Ectodermal cell (in vitro differentiated cells): ENCODE measurements around the gene CLMP.
"Not testable (repeated sequence)": the region's sequence is repeated elsewhere in the genome, so short reads cannot be mapped to it uniquely, and the experiment has no call there.

Experiments used
- H3K27ac ChIP-seq: 2 replicates; pipeline ENCODE4 v1.7.0; 2013; ENCODE audit warnings: mild to moderate bottlenecking, low read depth, low read length; ENCODE audit not compliant: insufficient read depth, poor library complexity, severe bottlenecking
- H3K27me3 ChIP-seq: 2 replicates; pipeline ENCODE4 v1.7.0; 2013; ENCODE audit warnings: mild to moderate bottlenecking, low read length; ENCODE audit not compliant: insufficient read depth, control insufficient read depth, poor library complexity, severe bottlenecking
- H3K36me3 ChIP-seq: one replicate; pipeline ENCODE4 v1.7.0; 2013; ENCODE audit warnings: low read length; ENCODE audit not compliant: control insufficient read depth, insufficient read depth
- H3K4me1 ChIP-seq: one replicate; pipeline ENCODE4 v1.7.0; 2013; ENCODE audit warnings: low read length; ENCODE audit not compliant: control insufficient read depth, insufficient read depth
- H3K4me3 ChIP-seq: 2 replicates; pipeline ENCODE4 v1.7.0; 2013; ENCODE audit warnings: low read depth, low read length, control low read depth; ENCODE audit not compliant: insufficient read depth
- H3K9me3 ChIP-seq: 2 replicates; pipeline ENCODE4 v1.7.0; 2013; ENCODE audit warnings: mild to moderate bottlenecking, low read length, moderate library complexity; ENCODE audit not compliant: control insufficient read depth
- whole genome bisulfite sequencing, 2 experiments: methylation state at CpG; one replicate each; pipeline ENCODE4 v1.1.7; 2013; ENCODE audit warnings: missing lambda C conversion rate in 2 of 2; 5-methylcytosine and 5-hydroxymethylcytosine counted together

The CLMP gene

GRCh38 chr11:123061403-123062157, 133.5 kb downstream of the CLMP start, which contains the start of gene HSPA8:
Gene HSPA8 (minus strand): TSS chr11:123062136. CDS start chr11:123061324, 812 bp downstream.
- H3K36me3 ChIP-seq: peaks cover 42% of the 10 kb centered on the region

GRCh38 chr11:123060277-123061000, 134.6 kb downstream of the CLMP start:
- H3K27me3 ChIP-seq: no peaks in the 10 kb centered on the region
- peak overlapping the region; percentile 99 for H3K4me3 ChIP-seq
- peaks cover 29% of the 10 kb centered on the region for H3K4me1 ChIP-seq
- no peaks in the 10 kb centered on the region for H3K9me3 ChIP-seq
- no peak overlapping the region for H3K27ac ChIP-seq
- peaks cover 43% of the 10 kb centered on the region for H3K36me3 ChIP-seq
- 16 to 20% methylated on average over 8 of the region's 8 CpGs for WGBS, 2 experiments

More at GRCh38 chr11:123061403-123062157, 133.5 kb downstream of the CLMP start, which contains the start of gene HSPA8:
- WGBS, 2 experiments: 0% methylated on average over 45 of the region's 45 CpGs
- Histone ChIP-seq H3K4me3 (peak within 1 kb of the TSS; percentile 99), H3K9me3 (no peaks in the 10 kb centered on the region), H3K27ac (peak within 1 kb of the TSS; percentile 100), H3K4me1 (peaks cover 29% of the 10 kb centered on the region), H3K27me3 (no peaks in the 10 kb centered on the region)

GRCh38 chr11:123059041-123059920, 135.8 kb downstream of the CLMP start:
- not testable (repeated sequence) for H3K9me3 ChIP-seq, H3K27ac ChIP-seq, H3K27me3 ChIP-seq
- Histone ChIP-seq H3K36me3 (peaks cover 48% of the 10 kb centered on the region), H3K4me3 (peak overlapping the region; percentile 99), H3K4me1 (peaks cover 26% of the 10 kb centered on the region)
- 82 to 86% methylated on average over 18 of the region's 18 CpGs for WGBS, 2 experiments

GRCh38 chr11:123057661-123058305, 137.3 kb downstream of the CLMP start:
- WGBS, 2 experiments: 94 to 96% methylated on average over 5 of the region's 5 CpGs
- Histone ChIP-seq H3K9me3 (no peaks in the 10 kb centered on the region), H3K27ac (no peak overlapping the region), H3K36me3 (peaks cover 48% of the 10 kb centered on the region), H3K4me3 (no peak overlapping the region), H3K27me3 (no peaks in the 10 kb centered on the region), H3K4me1 (peaks cover 22% of the 10 kb centered on the region)

- WGBS, 2 experiments: 88 to 94% methylated on average over 3 of the region's 3 CpGs
These were observed 138.1 kb downstream of the CLMP start for GRCh38 chr11:123056835-123057491.

GRCh38 chr11:123055191-123055901, 139.7 kb downstream of the CLMP start:
- WGBS, 2 experiments: 89 to 92% methylated on average over 5 to 6 of the region's 6 CpGs

More at GRCh38 chr11:123056835-123057491, 138.1 kb downstream of the CLMP start:
- no peak overlapping the region for H3K4me3 ChIP-seq
- H3K4me1 ChIP-seq: peaks cover 22% of the 10 kb centered on the region
- no peaks in the 10 kb centered on the region for H3K9me3 ChIP-seq
- no peaks in the 10 kb centered on the region for H3K27me3 ChIP-seq
- H3K27ac ChIP-seq: no peak overlapping the region
- H3K36me3 ChIP-seq: peaks cover 48% of the 10 kb centered on the region

GRCh38 chr11:123054301-123055065, 140.6 kb downstream of the CLMP start:
- no peak overlapping the region for H3K27ac ChIP-seq
- H3K9me3 ChIP-seq: no peaks in the 10 kb centered on the region
- peaks cover 34% of the 10 kb centered on the region for H3K36me3 ChIP-seq
- H3K4me1 ChIP-seq: peaks cover 13% of the 10 kb centered on the region
- H3K4me3 ChIP-seq: no peak overlapping the region
- H3K27me3 ChIP-seq: no peaks in the 10 kb centered on the region
- 48 to 52% methylated on average over 10 of the region's 11 CpGs for WGBS, 2 experiments

More at GRCh38 chr11:123055191-123055901, 139.7 kb downstream of the CLMP start:
- no peaks in the 10 kb centered on the region for H3K27me3 ChIP-seq
- peaks cover 41% of the 10 kb centered on the region for H3K36me3 ChIP-seq
- H3K4me3 ChIP-seq: no peak overlapping the region
- no peaks in the 10 kb centered on the region for H3K9me3 ChIP-seq
- H3K4me1 ChIP-seq: peaks cover 21% of the 10 kb centered on the region
- peak overlapping the region; percentile 36 for H3K27ac ChIP-seq

- H3K27ac ChIP-seq: no peak overlapping the region
- no peak overlapping the region for H3K4me3 ChIP-seq
- WGBS, 2 experiments: 80 to 88% methylated on average over 4 of the region's 5 CpGs
- peaks cover 21% of the 10 kb centered on the region for H3K36me3 ChIP-seq
- H3K9me3 ChIP-seq: no peaks in the 10 kb centered on the region
- peaks cover 4% of the 10 kb centered on the region for H3K4me1 ChIP-seq
- no peaks in the 10 kb centered on the region for H3K27me3 ChIP-seq
These were observed 141.9 kb downstream of the CLMP start for GRCh38 chr11:123052901-123053721.
